ENCODE results near the gene LAPTM5. TPM values are rescaled to one million over a fixed set of nuclear protein-coding genes. Genes with fewer than 3 reads are reported as not detected.

The LAPTM5 gene
- total and polyA plus RNA-seq, 10 of the 15 experiments (the other 5 are each of a cell fraction or from before 2014, with no cell fraction given) = 24.1 to 1,034 (median 687) TPM

GRCh38 chr1:30753660-30754123, 3.9 kb downstream of the LAPTM5 start:
- Histone ChIP-seq H3K27ac (ENCODE audit: control insufficient read depth, insufficient read depth) (peak overlapping the region; percentile 93), H3K4me2 (ENCODE audit: control insufficient read depth, insufficient read depth) (peak overlapping the region; percentile 75), H3K9me3 (replicated peaks; ENCODE audit: control insufficient read depth, insufficient read depth, low read length) (no peaks in the 10 kb centered on the region), H3K4me3 (peak overlapping the region; percentile 98), H3K36me3 (ENCODE audit: control insufficient read depth in 2 of 2, insufficient read depth in 2 of 2, low read length in 1 of 2) (peaks cover 6% of the 10 kb centered on the region in 2 experiments), H3K79me2 (ENCODE audit: control insufficient read depth, insufficient read depth, low read length) (peaks cover 100% of the 10 kb centered on the region), H3K9ac (ENCODE audit: control insufficient read depth, insufficient read depth, low read length) (peak overlapping the region; percentile 97), H2AFZ (ENCODE audit: control insufficient read depth, low read depth, low read length) (no peak overlapping the region), H3K27me3 (replicated peaks in 1 of 2; ENCODE audit: control insufficient read depth in 2 of 2, insufficient read depth in 2 of 2, low read length in 1 of 2) (no peaks in the 10 kb centered on the region), H4K20me1 (ENCODE audit: control insufficient read depth, insufficient read depth) (no peaks in the 10 kb centered on the region), H3K4me1 (ENCODE audit: control insufficient read depth, insufficient read depth, low read length) (peaks cover 48% of the 10 kb centered on the region)
- ChIA-PET CTCF (interaction anchor here (0.9 to 16.5 kb wide), 8 partner anchors 9 to 33 kb away, joined by 3 to 161 read pairs (median 5); no protein-coding TSS in a partner anchor), RAD21 (ENCODE audit: unreplicated experiment) (interaction anchor here (0.9 to 17.1 kb wide), 6 partner anchors 6 to 753 kb away, joined by 3 to 462 read pairs (median 204); partner anchors contain the start of gene LAPTM5), SMC1A (ENCODE audit: uncharacterized antibody, unreplicated experiment) (interaction anchor here (1.5 to 24.8 kb wide), 5 partner anchors 5 to 27 kb away, joined by 4 to 556 read pairs (median 440); partner anchors contain the start of genes LAPTM5 and MATN1), POLR2A (interaction anchor here (1.3 to 22.5 kb wide), 4 partner anchors 7 to 26 kb away, joined by 6 to 741 read pairs (median 418); partner anchors contain the start of gene LAPTM5)
- ATAC-seq (no peak), FAIRE-seq (peak; percentile 61), DNase-seq (ENCODE audit: low read depth, low spot score) (no peak)
- intact Hi-C loops (cut with micrococcal nuclease; ENCODE audit: unreplicated experiment) = loop anchor here (1.0 kb wide), 3 partner anchors 9 to 26 kb away; no protein-coding TSS in a partner anchor
- WGBS (ENCODE audit: insufficient coverage, insufficient replicate concordance, low lambda C conversion rate, missing lambda C conversion rate) = 1% methylated on average over 13 of the region's 13 CpGs
- no TSS peak for BruUV-seq (replicated peaks)
- in situ Hi-C loops (cut with MboI) = loop anchor here (10.0 kb wide), 1 partner anchor 1181 kb away; the partner anchor contains the start of gene PTP4A2
- TF ChIP-seq HCFC1 (IDR thresholded peaks at IDR 0.05; ENCODE audit: low read length) = no peak
- TF ChIP-seq TARDBP (IDR thresholded peaks at IDR 0.05; ENCODE audit: borderline replicate concordance) = no peak
- TF ChIP-seq SMAD5 (IDR thresholded peaks at IDR 0.05; ENCODE audit: low read depth) = 0 out of 2 replicates have a peak, but pooled peaks have one; percentile 27
- no peak for TF ChIP-seq BMI1 (IDR thresholded peaks at IDR 0.05; ENCODE audit: borderline replicate concordance)
- peak; percentile 79; the same call in 2 of the 3 replicates for TF ChIP-seq POU2F2 (IDR thresholded peaks at IDR 0.05; ENCODE audit: borderline replicate concordance, low read depth, low read length)
- TF ChIP-seq BACH1 (IDR thresholded peaks at IDR 0.05; ENCODE audit: borderline replicate concordance) = 0 out of 2 replicates have a peak, but pooled peaks have one; percentile 14
- TF ChIP-seq CBX3 (IDR thresholded peaks at IDR 0.05; ENCODE audit: borderline replicate concordance, low read depth) = no peak
- TF ChIP-seq EP300 (IDR thresholded peaks at IDR 0.05; ENCODE audit: borderline replicate concordance in 1 of 2, control insufficient read depth in 1 of 2, low read depth in 2 of 2, low read length in 2 of 2) = no peak
- peak; percentile 63; the same call in 1 of the 2 replicates for TF ChIP-seq SPI1 (IDR thresholded peaks at IDR 0.05; ENCODE audit: borderline replicate concordance, insufficient read depth, low read depth, low read length)
- peak; percentile 55; the same call in 1 of the 2 replicates for TF ChIP-seq POLR2A (IDR thresholded peaks at IDR 0.05; ENCODE audit: low read depth, low read length)
- no peak for TF ChIP-seq NKRF (conservative IDR thresholded peaks at IDR 0.05)
- TF ChIP-seq EED (IDR thresholded peaks at IDR 0.05; ENCODE audit: low read depth) = peak; percentile 37; the same call in 1 of the 2 replicates
- TF ChIP-seq HDAC6 (IDR thresholded peaks at IDR 0.05; ENCODE audit: unreplicated experiment) = peak; percentile 38
- no peak for TF ChIP-seq SUZ12 (IDR thresholded peaks at IDR 0.05; ENCODE audit: unreplicated experiment)
- peak; percentile 38; the same call in 1 of the 2 replicates for TF ChIP-seq IKZF1 (conservative IDR thresholded peaks at IDR 0.05)
- TF ChIP-seq ZNF217 (IDR thresholded peaks at IDR 0.05) = no peak
- no peak for TF ChIP-seq SRF (IDR thresholded peaks at IDR 0.05; ENCODE audit: low read depth in 2 of 2, low read length in 2 of 2)
- TF ChIP-seq TAF1 (IDR thresholded peaks at IDR 0.05; ENCODE audit: borderline replicate concordance, low read depth, low read length) = peak; percentile 21; the same call in 1 of the 2 replicates
- TF ChIP-seq POLR2AphosphoS5 (IDR thresholded peaks at IDR 0.05; ENCODE audit: low read length) = peak; percentile 86
- TF ChIP-seq MLLT1 (IDR thresholded peaks at IDR 0.05) = peak; percentile 38; the same call in 1 of the 2 replicates
- no peak for TF ChIP-seq FOS (IDR thresholded peaks at IDR 0.05; ENCODE audit: borderline replicate concordance, extremely low read depth, insufficient read length)

All from GM12878 (cell line).